ENCODE results near the gene CDC5L.

CDC5L gene

GRCh38 chr6:44493132-44493531 is 105.6 kb downstream of the CDC5L start:
- no peak overlapping the region for H2AFZ ChIP-seq (ENCODE audit: low read depth, low read length, severe bottlenecking)

GRCh38 chr6:44493593-44493992 is 106.1 kb downstream of the CDC5L start:
- Histone ChIP-seq H3K27ac (ENCODE audit: low read depth, low read length) (no peak overlapping the region), H3K4me3 (ENCODE audit: insufficient read depth, low read length, poor library complexity, severe bottlenecking) (no peak overlapping the region), H3K9me3 (ENCODE audit: insufficient read depth, low read length) (no peaks in the 10 kb centered on the region), H3K4me2 (ENCODE audit: low read depth, low read length, poor library complexity, severe bottlenecking) (no peak overlapping the region), H3K9ac (ENCODE audit: low read length) (no peak overlapping the region), H3K36me3 (ENCODE audit: low read length) (no peaks in the 10 kb centered on the region), H3K9me2 (replicated peaks; ENCODE audit: insufficient read depth, low read length) (no peaks in the 10 kb centered on the region), H3K27me3 (ENCODE audit: low read length) (no peaks in the 10 kb centered on the region), H3F3A (ENCODE audit: insufficient read depth) (no peaks in the 10 kb centered on the region), H2AFZ (ENCODE audit: low read depth, low read length, severe bottlenecking) (no peak overlapping the region), H4K20me1 (ENCODE audit: low read depth, low read length) (no peaks in the 10 kb centered on the region), H3K79me2 (ENCODE audit: insufficient read depth, low read length) (no peaks in the 10 kb centered on the region)
- TF ChIP-seq CTCF (IDR thresholded peaks at IDR 0.05; ENCODE audit: insufficient read depth, low read length, poor library complexity, severe bottlenecking), result no peak
- TF ChIP-seq EZH2phosphoT487 (conservative IDR thresholded peaks at IDR 0.05; ENCODE audit: low read length), result no peak

More at GRCh38 chr6:44493132-44493531, 105.6 kb downstream of the CDC5L start:
- Histone ChIP-seq H3K27me3 (ENCODE audit: low read length) (no peaks in the 10 kb centered on the region), H3K9me2 (replicated peaks; ENCODE audit: insufficient read depth, low read length) (no peaks in the 10 kb centered on the region), H3K4me2 (ENCODE audit: low read depth, low read length, poor library complexity, severe bottlenecking) (no peak overlapping the region), H3K9me3 (ENCODE audit: insufficient read depth, low read length) (no peaks in the 10 kb centered on the region), H4K20me1 (ENCODE audit: low read depth, low read length) (no peaks in the 10 kb centered on the region), H3F3A (ENCODE audit: insufficient read depth) (no peaks in the 10 kb centered on the region), H3K9ac (ENCODE audit: low read length) (no peak overlapping the region), H3K4me3 (ENCODE audit: insufficient read depth, low read length, poor library complexity, severe bottlenecking) (no peak overlapping the region), H3K79me2 (ENCODE audit: insufficient read depth, low read length) (no peaks in the 10 kb centered on the region), H3K36me3 (ENCODE audit: low read length) (no peaks in the 10 kb centered on the region), H3K27ac (ENCODE audit: low read depth, low read length) (no peak overlapping the region)
- TF ChIP-seq CTCF (IDR thresholded peaks at IDR 0.05; ENCODE audit: insufficient read depth, low read length, poor library complexity, severe bottlenecking) (no peak), EZH2phosphoT487 (conservative IDR thresholded peaks at IDR 0.05; ENCODE audit: low read length) (no peak)

GRCh38 chr6:44494011-44494501 is 106.5 kb downstream of the CDC5L start:
- Histone ChIP-seq H3K9me3 (ENCODE audit: insufficient read depth, low read length) (no peaks in the 10 kb centered on the region), H3K27me3 (ENCODE audit: low read length) (no peaks in the 10 kb centered on the region), H3K9me2 (replicated peaks; ENCODE audit: insufficient read depth, low read length) (no peaks in the 10 kb centered on the region), H3K4me2 (ENCODE audit: low read depth, low read length, poor library complexity, severe bottlenecking) (no peak overlapping the region), H3K27ac (ENCODE audit: low read depth, low read length) (no peak overlapping the region), H2AFZ (ENCODE audit: low read depth, low read length, severe bottlenecking) (no peak overlapping the region), H4K20me1 (ENCODE audit: low read depth, low read length) (no peaks in the 10 kb centered on the region), H3K4me3 (ENCODE audit: insufficient read depth, low read length, poor library complexity, severe bottlenecking) (no peak overlapping the region), H3K9ac (ENCODE audit: low read length) (no peak overlapping the region), H3F3A (ENCODE audit: insufficient read depth) (no peaks in the 10 kb centered on the region), H3K36me3 (ENCODE audit: low read length) (no peaks in the 10 kb centered on the region), H3K79me2 (ENCODE audit: insufficient read depth, low read length) (no peaks in the 10 kb centered on the region)
- TF ChIP-seq CTCF (IDR thresholded peaks at IDR 0.05; ENCODE audit: insufficient read depth, low read length, poor library complexity, severe bottlenecking), result no peak
- no peak for TF ChIP-seq EZH2phosphoT487 (conservative IDR thresholded peaks at IDR 0.05; ENCODE audit: low read length)
